Endodermal cell (in vitro differentiated cells): ENCODE data around the gene CD44. TPM values are rescaled to one million over a fixed set of nuclear protein-coding genes. Genes with fewer than 3 reads are reported as not detected.

Experiments used
- DNase-seq: peaks from one replicate; pipeline ENCODE4 v3.0.0-alpha.2; 2017
- H3K27ac ChIP-seq: 2 replicates; pipeline ENCODE4 v1.5.1; 2013; ENCODE audit warnings: mild to moderate bottlenecking, low read depth, low read length, moderate library complexity
- H3K27me3 ChIP-seq: 2 replicates; pipeline ENCODE4 v1.6.1; 2013; ENCODE audit warnings: mild to moderate bottlenecking, low read length, moderate library complexity; ENCODE audit not compliant: insufficient read depth, control insufficient read depth, poor library complexity, severe bottlenecking
- H3K36me3 ChIP-seq: 2 replicates; pipeline ENCODE4 v1.7.0; 2013; ENCODE audit warnings: mild to moderate bottlenecking, low read length, moderate library complexity; ENCODE audit not compliant: control insufficient read depth, insufficient read depth
- H3K4me1 ChIP-seq: one replicate; pipeline ENCODE4 v1.7.0; 2013; ENCODE audit warnings: low read length; ENCODE audit not compliant: control insufficient read depth, insufficient read depth
- H3K4me3 ChIP-seq: 2 replicates; pipeline ENCODE4 v1.5.1; 2013; ENCODE audit warnings: mild to moderate bottlenecking, low read length, moderate library complexity
- H3K9ac ChIP-seq: 2 replicates; pipeline ENCODE4 v1.6.1; 2013; ENCODE audit warnings: mild to moderate bottlenecking, low read length, moderate library complexity; ENCODE audit not compliant: poor library complexity, severe bottlenecking; ENCODE audit errors: extremely low read depth
- H3K9me3 ChIP-seq: 2 replicates; pipeline ENCODE4 v1.6.1; 2013; ENCODE audit warnings: mild to moderate bottlenecking, low read length, moderate library complexity; ENCODE audit not compliant: control insufficient read depth
- H3K27ac Mint-ChIP-seq: 2 replicates; pipeline ENCODE4 v1.8.0; 2020; ENCODE audit warnings: mixed read lengths
- H3K27me3 Mint-ChIP-seq: 2 replicates; pipeline ENCODE4 v1.8.0; 2021; ENCODE audit warnings: mild to moderate bottlenecking, mixed read lengths; ENCODE audit not compliant: insufficient read depth
- H3K36me3 Mint-ChIP-seq: 2 replicates; pipeline ENCODE4 v1.8.0; 2020; ENCODE audit warnings: low read depth, mixed read lengths
- H3K4me1 Mint-ChIP-seq: 2 replicates; pipeline ENCODE4 v1.8.0; 2020; ENCODE audit warnings: mixed read lengths
- H3K4me3 Mint-ChIP-seq: 2 replicates; pipeline ENCODE4 v1.8.0; 2020; ENCODE audit warnings: mild to moderate bottlenecking, moderate library complexity, mixed read lengths
- H3K9me3 Mint-ChIP-seq: 2 replicates; pipeline ENCODE4 v1.8.0; 2020; ENCODE audit warnings: mild to moderate bottlenecking, mixed read lengths
- CTCF ChIP-seq: fragments of 200-600 bp; sonication (generic); conservative IDR thresholded peaks from 2 replicates; pipeline ENCODE4 v1.5.0; 2021; ENCODE audit warnings: antibody characterized with exemption, mild to moderate bottlenecking
- WGBS, 2 experiments: methylation state at CpG; one replicate each; pipeline versions ENCODE4 v1.1.5 to v1.1.7; 2013; ENCODE audit warnings: missing lambda C conversion rate in 2 of 2, mixed read lengths in 1 of 2; ENCODE audit not compliant: insufficient coverage in 1 of 2, insufficient read length in 1 of 2; 5-methylcytosine and 5-hydroxymethylcytosine counted together
- total RNA-seq, 2 donors: library from RNA; stranded (reverse); fragmentation: NEBNext Ultra II Directional in 1 of 2; extraction: Animal tissue kit (Norgen Biotek cat#: 25700) in 1 of 2; gene quantifications; 2 replicates in 1 of 2; 3 replicates in 1 of 2; pipeline ENCODE4 v1.2.1, GENCODE V29; 2021

The CD44 gene
- total RNA-seq, 2 donors from 2014 or later, result 1.2 to 4.6 TPM

GRCh38 chr11:35208795-35209194 is 69.8 kb downstream of the CD44 start:
- no peak overlapping the region for H3K27ac Mint-ChIP-seq
- Histone ChIP-seq H3K9ac (no peak overlapping the region), H3K9me3 (peaks cover 5% of the 10 kb centered on the region), H3K4me3 (no peak overlapping the region), H3K27me3 (peaks cover 3% of the 10 kb centered on the region), H3K36me3 (no peaks in the 10 kb centered on the region), H3K4me1 (peaks cover 5% of the 10 kb centered on the region), H3K27ac (no peak overlapping the region)
- no peak for TF ChIP-seq CTCF
- H3K4me1 Mint-ChIP-seq, result peaks cover 2% of the 10 kb centered on the region
- H3K36me3 Mint-ChIP-seq, result no peaks in the 10 kb centered on the region
- no peak overlapping the region for H3K4me3 Mint-ChIP-seq
- peaks cover 2% of the 10 kb centered on the region for H3K27me3 Mint-ChIP-seq
- DNase-seq, result no peak
- WGBS, 2 experiments, result 71 to 79% methylated on average over 2 to 4 of the region's 4 CpGs
- H3K9me3 Mint-ChIP-seq, result peaks cover 5% of the 10 kb centered on the region

DNA sequence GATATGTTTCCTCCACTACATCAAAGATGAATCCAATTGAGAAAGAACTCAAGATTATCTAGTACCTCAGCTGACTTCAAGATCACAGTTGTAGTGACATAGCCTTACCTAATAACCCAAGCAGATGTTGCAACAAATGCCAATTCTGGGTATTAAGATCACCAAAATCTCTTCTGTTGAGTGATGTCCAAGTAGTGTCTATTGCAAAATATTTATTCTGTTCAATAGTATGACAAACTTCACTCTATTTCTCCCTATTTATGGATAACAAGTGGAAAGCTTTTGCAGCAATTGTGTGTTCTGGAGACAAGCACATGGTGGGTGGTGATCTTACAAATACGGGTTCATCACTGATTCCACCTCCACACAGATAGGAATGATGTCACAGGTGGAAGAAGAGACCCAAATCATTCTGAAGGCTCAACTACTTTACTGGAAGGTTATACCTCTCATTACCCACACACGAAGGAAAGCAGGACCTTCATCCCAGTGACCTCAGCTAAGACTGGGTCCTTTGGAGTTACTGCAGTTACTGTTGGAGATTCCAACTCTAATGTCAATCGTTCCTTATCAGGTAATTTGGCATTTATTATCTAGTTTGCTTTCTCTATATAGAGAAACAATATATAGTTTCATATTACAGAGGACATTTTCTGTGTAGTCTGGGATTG is 72.0 kb downstream of the CD44 start:
- Mint-ChIP-seq H3K36me3 (no peaks in the 10 kb centered on the region), H3K9me3 (peaks cover 5% of the 10 kb centered on the region), H3K27me3 (no peaks in the 10 kb centered on the region), H3K4me1 (peaks cover 4% of the 10 kb centered on the region), H3K4me3 (no peak overlapping the region), H3K27ac (no peak overlapping the region)
- Histone ChIP-seq H3K4me3 (no peak overlapping the region), H3K36me3 (no peaks in the 10 kb centered on the region), H3K4me1 (no peaks in the 10 kb centered on the region), H3K9ac (no peak overlapping the region), H3K27ac (no peak overlapping the region), H3K27me3 (no peaks in the 10 kb centered on the region), H3K9me3 (peaks cover 5% of the 10 kb centered on the region)
- WGBS, 2 experiments, result 83 to 94% methylated on average over 1 to 2 of the region's 3 CpGs
- TF ChIP-seq CTCF, result no peak
- DNase-seq, result no peak

- no peak for DNase-seq
- Mint-ChIP-seq H3K36me3 (no peaks in the 10 kb centered on the region), H3K4me3 (no peak overlapping the region), H3K9me3 (peaks cover 5% of the 10 kb centered on the region), H3K27ac (no peak overlapping the region), H3K4me1 (peaks cover 7% of the 10 kb centered on the region), H3K27me3 (no peaks in the 10 kb centered on the region)
- Histone ChIP-seq H3K4me3 (no peak overlapping the region), H3K27ac (no peak overlapping the region), H3K9me3 (peaks cover 5% of the 10 kb centered on the region), H3K4me1 (no peaks in the 10 kb centered on the region), H3K27me3 (no peaks in the 10 kb centered on the region), H3K9ac (no peak overlapping the region), H3K36me3 (no peaks in the 10 kb centered on the region)
- WGBS, 2 experiments, result 83 to 100% methylated on average over 1 to 2 of the region's 3 CpGs
- TF ChIP-seq CTCF, result no peak
These were observed 73.0 kb downstream of the CD44 start for GRCh38 chr11:35211952-35212351.
